CD4-positive, alpha-beta T cell treated with Interleukin-12 subunit alpha and Interleukin-12 subunit beta, for 1 hour (primary cell): ENCODE data around the gene ERC2.

Source experiments
- DNase-seq: peaks from one replicate; pipeline ENCODE4 v3.0.0-alpha.2; 2020

The ERC2 gene

GRCh38 chr3:55598224-55598623 is 870.0 kb downstream of the ERC2 start:
- DNase-seq: no peak

DNA sequence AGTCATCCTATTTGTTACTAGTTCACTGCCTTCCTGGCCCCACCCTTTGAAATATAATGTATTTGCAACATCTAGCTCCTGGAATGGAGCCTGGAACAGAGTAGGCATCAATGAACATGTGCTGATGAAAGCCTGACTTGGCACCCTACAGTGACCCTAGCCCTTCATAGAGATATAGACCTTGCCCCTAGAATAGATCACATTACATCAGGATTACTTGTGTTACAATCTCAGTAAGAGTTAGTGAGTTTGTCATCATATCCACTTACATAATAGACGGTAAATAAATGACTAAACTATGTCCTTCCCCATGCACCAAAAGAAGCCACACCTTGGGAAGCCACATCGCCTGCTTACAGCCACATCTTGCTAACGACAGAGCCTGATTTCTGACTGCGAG is 870.6 kb downstream of the ERC2 start:
- DNase-seq: no peak

- no peak for DNase-seq
Measured at GRCh38 chr3:55596212-55596611, 872.1 kb downstream of the ERC2 start.

- no peak for DNase-seq
Measured at GRCh38 chr3:55595420-55595819, 872.8 kb downstream of the ERC2 start.

DNA sequence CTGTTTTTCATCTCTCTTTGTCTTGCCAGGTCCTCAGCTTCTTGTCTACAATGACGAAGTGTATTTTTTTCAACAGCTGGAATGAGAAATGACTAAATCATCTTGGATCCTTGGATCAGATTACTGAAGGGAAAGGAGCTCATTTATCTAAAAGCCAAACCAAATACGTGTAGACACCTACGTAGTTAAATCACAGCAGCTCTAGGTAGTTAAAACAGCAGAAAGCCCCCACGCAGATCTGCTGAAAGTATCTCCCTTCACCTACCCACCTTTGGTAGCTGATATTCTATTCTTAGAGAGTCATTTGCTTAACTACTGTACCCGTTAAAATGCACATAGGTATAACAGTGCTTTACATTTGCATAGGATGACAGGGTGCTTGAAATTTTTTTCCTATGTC is 875.7 kb downstream of the ERC2 start:
- no peak for DNase-seq

GRCh38 chr3:55591888-55592287 is 876.4 kb downstream of the ERC2 start:
- DNase-seq: no peak

DNA sequence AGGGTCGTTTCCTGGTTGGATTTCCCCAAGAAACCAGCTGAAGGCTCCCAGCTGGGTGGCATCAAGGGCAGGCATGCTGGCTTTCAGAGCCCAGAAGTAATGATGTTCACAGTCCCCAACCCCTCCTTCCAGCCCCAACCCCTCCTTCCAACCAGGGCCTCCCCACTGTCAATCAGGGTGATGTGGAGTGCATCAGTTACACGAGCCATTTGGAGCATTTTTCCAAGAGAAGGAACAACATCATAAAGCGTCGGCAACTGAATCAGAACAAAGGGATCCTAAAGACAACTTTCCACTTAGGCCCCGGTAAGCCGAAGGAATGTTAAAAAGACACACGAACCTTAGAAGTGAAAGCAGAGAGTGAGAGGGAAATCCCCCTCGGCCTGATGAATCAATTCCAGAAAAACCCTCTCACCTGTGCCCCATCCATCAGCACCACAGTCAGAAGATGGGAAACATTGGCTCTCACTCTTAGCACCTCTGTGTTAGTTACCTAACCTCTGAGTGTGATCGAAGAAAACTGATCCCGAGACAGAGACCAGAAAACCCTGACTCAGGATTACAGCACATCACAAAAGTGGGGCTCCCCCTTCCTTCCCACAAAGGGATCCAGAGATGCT is 880.0 kb downstream of the ERC2 start:
- no peak for DNase-seq

DNA sequence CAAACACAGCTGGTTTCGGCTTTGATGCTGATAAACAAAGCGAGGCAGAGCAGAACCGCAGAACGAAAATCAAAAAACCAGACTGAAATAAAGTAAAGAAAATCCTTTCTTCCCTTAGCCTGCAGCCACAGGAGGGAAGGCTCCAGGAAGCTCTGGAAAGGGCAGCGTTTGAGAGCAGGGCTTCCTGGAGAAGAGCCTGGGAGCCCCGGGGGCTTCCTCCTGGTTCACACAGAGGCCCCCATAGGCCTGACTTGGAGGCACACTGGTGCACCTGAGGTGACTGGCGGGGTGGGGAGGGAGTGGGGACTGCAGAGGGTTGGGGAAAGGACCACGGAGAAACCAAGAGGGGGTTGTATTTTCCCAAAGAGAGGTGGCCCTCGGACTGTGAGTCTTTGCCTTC is 882.4 kb downstream of the ERC2 start:
- DNase-seq: no peak

GRCh38 chr3:55584716-55585368 is 883.4 kb downstream of the ERC2 start:
- DNase-seq: no peak

DNA sequence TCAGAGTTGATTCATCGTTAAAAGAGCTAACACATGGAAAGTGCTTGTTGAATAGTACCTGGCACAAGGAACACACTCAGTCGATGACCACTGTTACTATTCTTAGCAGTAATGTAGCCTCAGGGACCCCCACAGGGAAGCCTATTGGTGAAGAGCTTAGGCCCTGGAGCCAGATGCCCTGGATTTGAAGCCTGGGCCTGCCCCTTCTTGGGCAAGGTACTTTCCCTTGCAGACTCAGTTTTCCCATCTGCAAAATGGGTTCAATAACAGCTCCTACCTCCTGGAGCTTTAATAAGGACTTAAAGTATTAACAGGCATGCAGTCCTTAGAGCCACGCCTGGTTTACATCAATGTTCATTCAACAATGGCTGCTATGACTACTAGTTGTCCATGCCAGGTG is 884.2 kb downstream of the ERC2 start:
- no peak for DNase-seq

- DNase-seq: no peak
Measured at GRCh38 chr3:55583475-55583874, 884.8 kb downstream of the ERC2 start.

DNA sequence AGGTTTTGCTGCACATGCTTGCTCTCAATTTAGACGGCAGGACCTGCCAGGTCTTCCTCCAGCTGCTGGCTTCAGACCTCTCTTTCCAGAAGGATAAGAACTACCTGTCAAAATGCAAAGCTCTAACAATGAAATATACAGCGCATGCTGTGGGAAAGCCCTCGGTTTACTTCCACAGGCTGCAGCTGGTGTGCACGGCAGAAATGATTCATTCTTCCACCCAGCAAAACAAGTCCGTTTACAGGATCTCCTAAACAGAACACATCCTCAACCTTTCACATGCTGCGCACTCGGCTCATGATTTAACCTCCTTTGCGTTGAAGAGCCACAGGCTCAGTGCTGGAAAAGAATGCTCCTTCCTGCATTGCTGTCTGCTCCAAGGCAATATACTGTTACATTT is 888.8 kb downstream of the ERC2 start:
- no peak for DNase-seq

GRCh38 chr3:55576621-55577388 is 891.5 kb downstream of the ERC2 start:
- no peak for DNase-seq

DNA sequence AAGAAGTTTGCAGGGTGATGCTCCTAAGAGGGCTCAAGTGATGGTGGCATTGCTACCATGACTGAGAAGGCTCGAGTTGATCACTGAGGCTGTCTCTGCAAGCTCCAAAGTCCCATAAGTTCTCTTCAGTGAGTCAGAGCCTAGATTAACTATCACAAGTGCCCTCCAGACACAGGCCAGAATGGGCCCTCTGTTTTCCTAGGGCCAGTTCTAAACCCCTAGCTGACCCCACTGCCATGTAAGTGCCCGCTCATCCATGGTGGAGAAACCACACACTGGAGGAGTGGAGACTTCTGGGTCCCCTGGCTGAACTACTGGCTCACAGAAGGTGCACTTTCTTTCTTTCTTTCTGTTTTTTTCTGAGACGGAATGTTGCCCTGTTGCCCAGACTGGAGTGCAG is 893.6 kb downstream of the ERC2 start:
- no peak for DNase-seq

DNA sequence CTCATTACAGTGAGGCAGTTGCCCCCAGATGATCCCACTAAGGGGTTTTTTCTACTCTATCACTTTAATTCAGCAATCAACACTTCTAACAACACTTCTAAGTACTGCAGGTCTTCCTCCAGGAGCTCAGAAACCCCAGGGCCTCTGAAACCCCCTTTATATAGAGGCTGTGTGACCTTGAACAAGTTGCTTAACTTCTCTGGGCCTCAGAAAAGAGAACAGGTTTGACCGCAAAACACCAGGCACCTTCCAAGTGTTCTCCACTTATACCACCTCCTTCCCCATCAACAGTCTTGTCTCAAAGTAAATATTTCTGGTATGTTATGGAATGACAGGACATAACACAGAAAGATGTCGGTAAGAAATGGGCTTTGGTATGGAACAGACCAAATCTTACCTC is 895.5 kb downstream of the ERC2 start:
- DNase-seq: no peak

DNA sequence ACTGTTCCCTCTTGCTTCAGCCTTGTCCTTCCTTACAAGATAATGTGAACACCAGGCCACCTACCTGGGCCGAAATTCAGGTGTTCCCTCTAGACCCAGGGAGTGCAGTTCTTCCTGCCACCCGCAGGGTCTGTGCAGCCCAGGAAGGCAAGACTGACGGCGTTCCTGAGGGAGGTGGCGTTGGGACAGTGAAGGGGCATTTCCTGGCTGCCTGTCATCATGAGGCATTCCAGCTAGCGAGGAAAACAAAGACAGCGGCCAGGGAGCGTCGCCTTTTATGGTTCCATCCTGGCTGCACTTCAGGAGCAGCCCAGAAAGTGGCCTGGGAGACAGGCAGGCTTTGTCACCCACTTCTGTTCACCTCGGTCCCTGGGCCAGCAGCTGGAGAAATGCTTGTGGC is 896.4 kb downstream of the ERC2 start:
- DNase-seq: no peak

DNA sequence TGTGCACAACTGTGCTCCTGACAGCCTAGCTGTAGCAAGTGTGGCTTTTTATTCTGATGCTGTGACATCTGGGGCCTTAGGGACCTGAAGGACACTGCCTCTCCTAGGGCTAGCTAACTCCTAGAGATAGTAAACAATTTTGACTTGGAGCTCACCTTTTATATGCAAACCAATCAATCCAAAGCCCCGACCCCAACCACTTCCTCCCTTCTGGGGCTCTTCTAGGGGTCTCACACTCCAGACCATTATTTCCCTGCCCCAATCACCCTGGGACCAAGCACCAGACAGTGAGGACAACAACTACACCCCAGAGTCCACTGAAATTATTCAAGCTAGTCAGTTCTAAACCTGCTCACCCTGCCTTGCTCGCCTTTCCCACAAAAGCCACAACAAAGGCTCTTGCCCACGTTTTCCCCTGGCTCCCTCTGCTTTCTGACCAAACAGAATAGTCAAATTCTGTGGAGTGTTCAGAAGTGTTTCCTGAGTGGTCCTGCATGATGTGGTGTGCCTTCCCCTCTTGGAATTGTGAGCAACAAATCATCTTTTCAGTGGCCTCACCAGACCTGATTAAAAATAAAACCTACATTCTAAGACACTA is 897.0 kb downstream of the ERC2 start:
- DNase-seq: no peak

- no peak for DNase-seq
Measured at GRCh38 chr3:55570271-55570711, 898.0 kb downstream of the ERC2 start.

DNA sequence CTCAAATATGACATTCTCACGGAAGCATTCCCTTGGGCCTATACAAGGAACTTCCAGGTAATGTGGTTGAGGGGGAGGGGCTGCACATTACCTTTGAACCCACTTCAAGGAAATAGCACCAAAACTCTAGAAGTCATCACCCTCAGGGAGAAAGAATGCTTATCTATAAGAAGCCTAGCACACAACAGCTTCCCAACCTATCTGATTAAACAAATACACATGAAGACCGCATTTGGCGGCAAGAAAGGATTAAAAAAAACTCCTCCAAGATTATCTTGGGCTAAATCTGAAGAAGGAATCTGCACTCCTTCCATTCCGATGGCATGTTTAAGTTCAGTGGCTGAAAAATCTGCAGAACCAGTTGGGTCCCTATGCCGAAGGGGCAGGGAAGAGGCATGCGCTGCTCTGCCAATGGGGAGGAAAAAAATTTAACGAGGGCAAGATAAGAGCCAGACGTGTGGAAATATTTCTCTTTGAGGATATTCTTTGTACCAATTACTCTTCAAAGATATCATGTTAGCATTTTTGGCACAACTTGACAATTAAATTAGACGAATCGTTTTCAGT is 899.2 kb downstream of the ERC2 start:
- no peak for DNase-seq

DNA sequence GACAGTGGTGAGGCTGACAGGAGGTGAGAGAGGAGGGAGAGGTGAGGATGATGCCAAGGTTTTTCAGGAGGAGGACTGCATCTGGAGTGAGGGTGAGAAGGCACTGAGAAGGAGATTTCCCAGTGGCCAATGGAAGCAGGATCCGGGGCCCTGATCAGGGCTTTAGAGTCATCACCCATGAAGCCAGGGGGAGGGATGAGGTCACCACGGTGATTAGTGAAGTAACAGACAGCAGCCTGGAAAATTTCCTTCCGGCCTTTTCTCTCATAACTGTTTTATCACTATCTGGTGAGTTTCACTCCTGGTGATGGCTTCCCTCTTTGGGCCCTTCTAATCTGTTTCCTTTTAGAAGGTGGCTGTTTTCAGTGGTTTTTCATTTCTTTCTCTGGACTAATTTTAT is 900.7 kb downstream of the ERC2 start:
- DNase-seq: no peak

- DNase-seq: no peak
Measured at GRCh38 chr3:55567121-55567520, 901.1 kb downstream of the ERC2 start.

DNA sequence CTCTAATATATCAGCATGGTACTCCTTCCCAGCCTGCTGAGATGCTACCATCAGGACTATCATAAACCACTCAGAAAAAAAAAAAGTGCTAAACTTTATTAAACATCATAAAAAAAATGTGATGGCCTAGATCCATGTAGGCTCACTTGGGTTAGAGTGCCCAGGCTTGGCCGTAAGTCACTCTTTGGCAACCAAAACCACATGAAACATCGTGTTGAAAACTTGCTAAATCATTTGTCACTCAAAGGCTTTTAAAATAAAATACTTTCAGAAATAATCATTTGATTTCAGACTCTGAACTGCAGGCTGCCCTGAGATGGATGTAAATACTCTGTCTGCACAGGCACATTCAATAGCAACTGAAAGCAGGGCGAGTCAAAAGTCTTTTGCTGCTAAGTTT is 902.7 kb downstream of the ERC2 start:
- DNase-seq: no peak

DNA sequence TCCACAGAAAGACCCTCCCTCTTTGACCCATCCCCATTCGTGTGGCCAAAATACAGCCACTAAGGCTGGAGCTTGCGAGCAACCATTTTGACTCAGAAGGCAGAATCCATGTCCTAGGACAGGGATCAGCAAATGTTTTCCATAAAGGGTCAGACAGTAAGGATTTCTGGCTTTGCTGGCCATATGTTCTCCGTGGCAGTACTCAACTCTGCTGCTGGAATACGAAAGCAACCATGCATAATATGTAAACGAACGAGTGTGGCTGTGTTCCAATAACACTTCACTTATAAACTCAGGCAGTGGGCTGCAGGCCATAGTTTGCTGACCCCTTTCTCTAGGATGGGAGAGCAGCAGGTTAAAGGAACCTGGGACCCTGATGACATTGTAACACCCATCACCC is 903.5 kb downstream of the ERC2 start:
- DNase-seq: no peak

- DNase-seq: no peak
Measured at GRCh38 chr3:55562700-55563099, 905.6 kb downstream of the ERC2 start.
